Ascending aorta (tissue), 2 donors: ENCODE data around the gene MMADHC. TPM values are rescaled to one million over a fixed set of nuclear protein-coding genes. Genes with fewer than 3 reads are reported as not detected.
A peak's percentile ranks its signal among the peaks of the same experiment; 100 is the strongest.

Experiments
- DNase-seq, 2 donors: peaks; one replicate each; pipeline ENCODE4 v3.0.0-alpha.2; 2019; ENCODE audit warnings: low spot score in 2 of 2
- H3K27ac ChIP-seq, 2 donors: fragments of 200-600 bp; sonication (generic); one replicate each; pipeline ENCODE4 v1.5.1; 2016 to 2017; ENCODE audit warnings: mild to moderate bottlenecking in 1 of 2
- H3K27me3 ChIP-seq: fragments of 200-600 bp; sonication (generic); one replicate; pipeline ENCODE4 v1.5.1; 2017
- H3K36me3 ChIP-seq, 2 donors: fragments of 200-600 bp; sonication (generic); one replicate each; pipeline ENCODE4 v1.5.1; 2016
- H3K4me1 ChIP-seq, 2 donors: fragments of 200-600 bp; sonication (generic); one replicate each; pipeline ENCODE4 v1.5.1; 2016 to 2017; ENCODE audit warnings: mild to moderate bottlenecking in 1 of 2
- H3K4me3 ChIP-seq, 2 donors: fragments of 200-600 bp; sonication (generic); one replicate each; pipeline ENCODE4 v1.5.1; 2016 to 2017; ENCODE audit warnings: mild to moderate bottlenecking in 1 of 2
- H3K9me3 ChIP-seq, 2 donors: fragments of 200-600 bp; sonication (generic); one replicate each; pipeline ENCODE4 v1.5.1; 2016
- intact Hi-C: fragments of 100-400 bp; cut with DNase I; formaldehyde crosslinking; loops from one replicate; pipeline ENCODE4 v1.15.1; 2023
- total RNA-seq: library from RNA; depleted of rRNA; stranded (reverse); fragments of >200 nt; gene quantifications from one replicate; pipeline ENCODE4 v1.1.0, GENCODE V29; 2016
- TF ChIP-seq, protein P1 (sequence below), 3 experiments: fragments of 200-600 bp in 2 of 3; fragments of 450-650 bp in 1 of 3; sonication (generic) in 2 of 3; IDR thresholded peaks; one replicate each; pipeline ENCODE4 v1.5.1; 2016 to 2019; ENCODE audit warnings: antibody characterized with exemption in 3 of 3, mild to moderate bottlenecking in 1 of 3, moderate library complexity in 1 of 3

The MMADHC gene
- total RNA-seq, 1 donor from 2014 or later, result 35.8 TPM

DNA sequence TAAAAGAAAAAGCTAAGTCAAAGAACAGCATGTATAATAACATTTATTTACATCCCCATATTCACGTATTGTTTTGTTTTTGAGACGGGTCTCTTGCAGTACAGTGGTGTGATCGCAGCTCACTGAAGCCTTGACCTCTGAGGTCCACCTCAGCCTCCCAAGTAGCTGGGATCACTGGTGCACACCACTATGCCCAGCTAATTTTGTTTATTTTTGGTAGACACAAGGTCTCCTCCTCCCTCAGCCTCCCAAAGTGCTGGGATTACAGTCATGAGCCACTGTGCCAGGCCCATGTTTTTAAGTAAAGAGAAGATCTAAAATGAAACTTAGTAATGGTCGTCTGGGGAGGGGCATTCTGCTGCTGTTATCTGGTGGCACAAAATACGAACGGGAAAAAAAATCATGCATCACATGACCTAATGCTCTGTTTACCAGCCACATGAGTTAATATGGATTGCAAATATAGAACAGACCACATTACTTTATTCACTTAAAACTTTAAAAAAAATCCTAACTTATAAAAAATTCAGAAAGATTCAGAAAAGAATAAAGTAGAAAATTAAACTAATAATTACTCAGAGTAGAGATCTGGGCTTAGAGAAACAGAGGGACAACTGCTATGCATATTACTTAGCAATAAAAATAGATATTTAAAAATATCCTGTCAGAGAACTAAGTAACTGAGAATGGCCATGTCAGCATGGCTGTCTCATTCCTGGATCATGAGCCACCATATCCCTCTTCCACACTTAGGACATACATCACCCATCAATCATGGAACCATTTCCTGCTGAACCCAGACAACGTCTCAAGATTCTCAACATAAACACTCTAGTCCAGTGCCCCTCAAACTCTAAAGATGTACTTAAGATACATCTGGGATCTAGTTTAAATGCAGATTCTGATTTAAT, 7.3 kb downstream of the MMADHC start:
- intact Hi-C loops, result loop anchor here (10.0 kb wide), 7 partner anchors 245 to 1835 kb away; partner anchors contain the start of genes ACVR2A, EPC2, LYPD6 and MBD5
- H3K36me3 ChIP-seq, result peaks cover 39 to 57% of the 10 kb centered on the region in 2 donors
- no peak overlapping the region for H3K4me3 ChIP-seq
- no peaks in the 10 kb centered on the region for H3K27me3 ChIP-seq
- H3K27ac ChIP-seq, result peak overlapping the region; percentile 54 to 55
- TF ChIP-seq, protein P1, sequence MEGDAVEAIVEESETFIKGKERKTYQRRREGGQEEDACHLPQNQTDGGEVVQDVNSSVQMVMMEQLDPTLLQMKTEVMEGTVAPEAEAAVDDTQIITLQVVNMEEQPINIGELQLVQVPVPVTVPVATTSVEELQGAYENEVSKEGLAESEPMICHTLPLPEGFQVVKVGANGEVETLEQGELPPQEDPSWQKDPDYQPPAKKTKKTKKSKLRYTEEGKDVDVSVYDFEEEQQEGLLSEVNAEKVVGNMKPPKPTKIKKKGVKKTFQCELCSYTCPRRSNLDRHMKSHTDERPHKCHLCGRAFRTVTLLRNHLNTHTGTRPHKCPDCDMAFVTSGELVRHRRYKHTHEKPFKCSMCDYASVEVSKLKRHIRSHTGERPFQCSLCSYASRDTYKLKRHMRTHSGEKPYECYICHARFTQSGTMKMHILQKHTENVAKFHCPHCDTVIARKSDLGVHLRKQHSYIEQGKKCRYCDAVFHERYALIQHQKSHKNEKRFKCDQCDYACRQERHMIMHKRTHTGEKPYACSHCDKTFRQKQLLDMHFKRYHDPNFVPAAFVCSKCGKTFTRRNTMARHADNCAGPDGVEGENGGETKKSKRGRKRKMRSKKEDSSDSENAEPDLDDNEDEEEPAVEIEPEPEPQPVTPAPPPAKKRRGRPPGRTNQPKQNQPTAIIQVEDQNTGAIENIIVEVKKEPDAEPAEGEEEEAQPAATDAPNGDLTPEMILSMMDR (IDR thresholded peaks at IDR 0.05), result no peak
- H3K9me3 ChIP-seq, result no peaks in the 10 kb centered on the region
- H3K4me1 ChIP-seq, result peaks cover 0 to 19% of the 10 kb centered on the region in 2 donors
- no peak for DNase-seq

DNA sequence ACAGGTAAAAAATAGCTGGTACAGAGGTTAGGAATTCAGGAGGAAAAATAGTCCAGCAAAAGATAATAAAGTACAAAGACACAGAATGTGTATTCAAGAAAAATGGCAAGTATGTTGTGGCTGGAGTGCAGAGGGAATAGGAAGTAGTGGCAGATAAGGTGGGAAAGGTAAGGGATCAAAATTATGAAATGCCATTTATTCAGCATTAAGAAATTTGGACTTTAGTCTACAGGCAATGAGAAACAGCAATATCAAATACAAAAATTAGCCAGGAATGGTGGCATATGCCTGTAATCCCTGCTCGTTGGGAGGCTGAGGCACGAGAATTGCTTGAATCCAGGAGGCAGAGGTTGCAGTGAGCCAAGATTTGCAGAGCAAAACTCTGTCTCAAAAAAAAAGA, 10.3 kb downstream of the MMADHC start:
- DNase-seq, result no peak
- Histone ChIP-seq H3K4me1 (peaks cover 3 to 15% of the 10 kb centered on the region in 2 donors), H3K9me3 (no peaks in the 10 kb centered on the region), H3K27ac (no peak overlapping the region), H3K27me3 (no peaks in the 10 kb centered on the region), H3K4me3 (no peak overlapping the region), H3K36me3 (peaks cover 44 to 70% of the 10 kb centered on the region in 2 donors)
- intact Hi-C loops, result no loop called here
- TF ChIP-seq, protein P1 (IDR thresholded peaks at IDR 0.05), result no peak

DNA sequence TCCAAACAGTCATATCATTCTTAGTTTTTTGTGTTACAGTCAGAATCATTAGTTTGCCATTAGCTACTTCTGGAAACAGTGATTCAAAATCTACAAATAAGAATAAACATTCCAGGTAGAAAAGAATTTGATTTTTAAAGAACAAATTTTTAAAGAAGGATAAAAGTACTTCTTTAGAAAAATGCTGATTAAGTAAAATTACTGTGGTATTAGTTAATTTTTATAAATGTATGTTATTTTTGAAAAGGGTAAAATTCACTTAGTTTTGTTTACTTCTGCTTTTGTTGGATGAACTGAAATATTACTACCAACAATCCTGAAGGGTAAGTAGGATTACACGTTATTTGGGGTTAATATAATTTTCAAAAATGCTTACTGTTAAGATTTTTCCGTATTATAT, 11.8 kb downstream of the MMADHC start:
- TF ChIP-seq, protein P1 (IDR thresholded peaks at IDR 0.05), result no peak
- peaks cover 3 to 15% of the 10 kb centered on the region in 2 donors for H3K4me1 ChIP-seq
- peaks cover 44 to 66% of the 10 kb centered on the region in 2 donors for H3K36me3 ChIP-seq
- intact Hi-C loops, result no loop called here
- no peak overlapping the region for H3K27ac ChIP-seq
- no peaks in the 10 kb centered on the region for H3K9me3 ChIP-seq
- H3K4me3 ChIP-seq, result no peak overlapping the region
- no peak for DNase-seq
- no peaks in the 10 kb centered on the region for H3K27me3 ChIP-seq

DNA sequence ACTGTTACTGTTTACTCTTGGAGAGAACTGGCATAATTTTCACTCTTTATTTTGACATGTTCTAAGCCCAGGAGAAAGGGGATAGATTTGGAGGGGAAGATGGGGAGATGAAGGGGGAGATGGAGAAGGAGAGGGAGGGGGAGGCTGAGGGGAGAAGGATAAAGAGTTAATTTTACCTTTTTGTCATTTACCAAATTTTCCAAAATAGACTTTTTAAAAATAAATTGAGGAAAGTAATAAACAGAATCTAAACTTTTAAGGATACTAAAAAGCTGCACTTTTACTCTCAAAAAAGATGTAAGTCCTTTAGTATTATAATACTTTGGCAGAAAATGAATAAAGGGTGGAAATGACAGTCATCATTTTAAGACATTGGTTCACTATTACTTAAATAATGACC, 12.3 kb downstream of the MMADHC start:
- intact Hi-C loops, result no loop called here
- DNase-seq, result no peak
- TF ChIP-seq, protein P1 (IDR thresholded peaks at IDR 0.05), result no peak
- no peak overlapping the region for H3K27ac ChIP-seq
- H3K4me3 ChIP-seq, result no peak overlapping the region
- H3K27me3 ChIP-seq, result no peaks in the 10 kb centered on the region
- peaks cover 3 to 14% of the 10 kb centered on the region in 2 donors for H3K4me1 ChIP-seq
- no peaks in the 10 kb centered on the region for H3K9me3 ChIP-seq
- H3K36me3 ChIP-seq, result peaks cover 44 to 67% of the 10 kb centered on the region in 2 donors

DNA sequence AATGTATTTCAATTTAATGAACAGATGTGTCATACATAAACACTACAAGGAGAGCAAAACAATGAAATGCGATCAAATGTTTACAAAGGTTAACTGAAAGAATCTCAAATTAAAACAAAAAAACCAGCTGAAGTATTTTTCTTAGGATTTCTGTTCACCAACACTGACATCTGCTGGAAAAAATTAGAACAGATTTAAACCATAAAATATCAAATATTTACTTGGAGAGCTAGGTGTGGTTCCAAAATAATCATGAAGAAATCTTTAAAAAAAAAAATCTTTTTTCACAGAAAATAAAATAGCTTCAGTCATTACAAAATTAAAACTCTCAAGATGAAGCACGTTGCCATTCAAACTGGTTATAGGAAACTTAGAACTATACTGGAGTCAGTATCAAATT, 13.8 kb downstream of the MMADHC start:
- H3K4me1 ChIP-seq, result peaks cover 3 to 9% of the 10 kb centered on the region in 2 donors
- H3K27ac ChIP-seq, result no peak overlapping the region
- intact Hi-C loops, result no loop called here
- H3K9me3 ChIP-seq, result no peaks in the 10 kb centered on the region
- TF ChIP-seq, protein P1 (IDR thresholded peaks at IDR 0.05), result peak in 2 of 3 experiments; percentile 38 to 53
- DNase-seq, result no peak
- peaks cover 46 to 69% of the 10 kb centered on the region in 2 donors for H3K36me3 ChIP-seq
- no peak overlapping the region for H3K4me3 ChIP-seq
- no peaks in the 10 kb centered on the region for H3K27me3 ChIP-seq
